NCI-H82 treated with DMSO at 0.1 percent for 48 hours (cell line): ENCODE measurements around the gene OSBP2.
"Not testable (repeated sequence)": the region's sequence is repeated elsewhere in the genome, so short reads cannot be mapped to it uniquely, and the experiment has no call there.

ENCODE experiments used
- DNase-seq: peaks from one replicate; lab custom pipeline; 2025; ENCODE audit not compliant: unreplicated experiment; lab: John Stamatoyannopoulos, UW

OSBP2 gene

GRCh38 chr22:30679895-30680690 is 14.6 kb upstream of the OSBP2 start:
- not testable (repeated sequence) for DNase-seq

GRCh38 chr22:30680991-30681770 is 13.5 kb upstream of the OSBP2 start:
- DNase-seq, result no peak

- DNase-seq, result no peak
Measured at GRCh38 chr22:30681831-30682230, 12.8 kb upstream of the OSBP2 start.

GRCh38 chr22:30685178-30685577 is 9.5 kb upstream of the OSBP2 start:
- no peak for DNase-seq

GRCh38 chr22:30687358-30687757 is 7.3 kb upstream of the OSBP2 start:
- no peak for DNase-seq

GRCh38 chr22:30689622-30690021 is 5.1 kb upstream of the OSBP2 start:
- DNase-seq, result no peak

- no peak for DNase-seq
Measured at GRCh38 chr22:30691204-30691603, 3.5 kb upstream of the OSBP2 start.

GRCh38 chr22:30694171-30694639 is 469 bp upstream of the OSBP2 start:
- DNase-seq, result no peak

- no peak for DNase-seq
Measured at GRCh38 chr22:30695351-30695851, 727 bp downstream of the OSBP2 start.

GRCh38 chr22:30695871-30696655 is 1.4 kb downstream of the OSBP2 start:
- DNase-seq, result no peak

GRCh38 chr22:30697975-30698374 is 3.3 kb downstream of the OSBP2 start:
- no peak for DNase-seq

- DNase-seq, result no peak
Measured at GRCh38 chr22:30701872-30702271, 7.2 kb downstream of the OSBP2 start.

- no peak for DNase-seq
Measured at GRCh38 chr22:30702856-30703255, 8.2 kb downstream of the OSBP2 start.

- DNase-seq, result no peak
Measured at GRCh38 chr22:30704978-30705377, 10.3 kb downstream of the OSBP2 start.

GRCh38 chr22:30705710-30706651 is 11.3 kb downstream of the OSBP2 start:
- DNase-seq, result peak; percentile 65

- DNase-seq, result not testable (repeated sequence)
Measured at GRCh38 chr22:30709980-30710379, 15.3 kb downstream of the OSBP2 start.

- DNase-seq, result no peak
Measured at GRCh38 chr22:30712094-30712493, 17.4 kb downstream of the OSBP2 start.

- no peak for DNase-seq
Measured at GRCh38 chr22:30714062-30714461, 19.4 kb downstream of the OSBP2 start.

GRCh38 chr22:30717331-30717921 is 22.8 kb downstream of the OSBP2 start:
- no peak for DNase-seq

GRCh38 chr22:30717952-30718351 is 23.3 kb downstream of the OSBP2 start:
- DNase-seq, result no peak
